ENCODE measurements around the gene IGFBP2.

Gene IGFBP2

GRCh38 chr2:216687111-216687510 lies 53.9 kb downstream of the IGFBP2 start:
- DNase-seq (ENCODE audit: low read depth) = no peak

DNA sequence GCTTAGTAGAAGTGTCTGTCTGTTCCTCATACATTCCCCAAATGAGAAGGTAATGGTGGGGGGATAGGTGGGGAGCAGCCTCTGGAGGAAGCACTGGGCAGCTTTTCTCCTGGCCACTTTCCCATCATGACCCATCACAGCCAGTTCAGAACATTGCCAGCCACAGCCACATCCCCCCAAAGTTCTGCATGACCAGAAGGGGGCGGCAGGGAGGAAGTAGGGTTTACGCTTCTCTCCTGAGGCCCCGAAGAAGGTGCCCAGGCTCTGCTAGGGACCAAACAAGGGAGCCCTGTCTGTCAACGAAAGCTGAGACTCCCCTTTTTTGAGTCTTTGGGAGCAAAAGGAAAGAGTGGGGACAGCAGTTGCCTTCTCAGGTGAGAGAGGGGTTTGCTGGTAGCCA lies 54.4 kb downstream of the IGFBP2 start:
- DNase-seq (ENCODE audit: low read depth) = no peak

- DNase-seq (ENCODE audit: low read depth) = no peak
Observed at GRCh38 chr2:216688731-216689340, 55.6 kb downstream of the IGFBP2 start.

GRCh38 chr2:216689397-216689796 lies 56.2 kb downstream of the IGFBP2 start:
- no peak for DNase-seq (ENCODE audit: low read depth)

- DNase-seq (ENCODE audit: low read depth) = no peak
Observed at GRCh38 chr2:216690456-216690852, 57.2 kb downstream of the IGFBP2 start.

DNA sequence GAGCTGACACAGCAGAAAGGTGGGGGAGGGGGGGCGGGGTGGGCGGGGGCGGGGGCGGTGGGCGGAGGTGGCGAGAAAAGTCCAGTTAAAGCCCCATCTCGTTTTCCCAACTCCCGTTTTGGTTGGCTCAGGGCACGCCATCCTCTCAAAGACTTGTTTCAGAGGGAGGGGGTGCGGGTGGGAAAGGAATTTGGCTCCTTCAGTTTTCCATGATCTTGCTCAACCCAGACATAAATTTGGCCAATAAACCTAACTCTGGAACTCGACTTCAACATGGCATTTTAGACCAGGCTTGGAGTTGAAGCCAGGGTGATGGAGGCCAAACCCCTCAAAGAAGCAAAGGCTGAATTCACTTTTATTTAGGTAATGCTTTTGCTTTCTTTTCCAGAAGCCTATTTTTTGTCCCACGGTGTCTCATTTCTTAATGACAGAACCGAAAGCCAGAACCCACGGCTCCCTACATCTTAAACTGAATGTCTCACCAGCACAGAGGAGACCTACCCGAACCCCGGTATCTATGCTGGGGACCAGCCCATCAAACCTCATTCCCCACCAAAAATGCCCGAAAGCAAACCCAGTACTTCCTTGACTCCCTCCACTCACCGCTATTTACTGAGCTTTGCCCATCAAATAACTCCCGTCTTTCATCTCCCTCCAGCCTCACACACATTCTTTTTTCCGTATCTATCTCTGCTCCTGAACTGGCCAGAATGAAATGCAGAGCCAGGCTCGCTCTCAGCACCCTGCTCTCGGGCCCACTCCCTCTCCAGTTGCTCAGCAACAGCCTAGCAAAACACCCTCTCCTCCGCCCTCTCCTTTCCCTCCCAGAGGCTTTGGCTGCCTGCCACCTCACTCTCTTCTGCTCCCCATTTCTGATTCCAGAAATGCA lies 57.9 kb downstream of the IGFBP2 start:
- no peak for DNase-seq (ENCODE audit: low read depth)

DNA sequence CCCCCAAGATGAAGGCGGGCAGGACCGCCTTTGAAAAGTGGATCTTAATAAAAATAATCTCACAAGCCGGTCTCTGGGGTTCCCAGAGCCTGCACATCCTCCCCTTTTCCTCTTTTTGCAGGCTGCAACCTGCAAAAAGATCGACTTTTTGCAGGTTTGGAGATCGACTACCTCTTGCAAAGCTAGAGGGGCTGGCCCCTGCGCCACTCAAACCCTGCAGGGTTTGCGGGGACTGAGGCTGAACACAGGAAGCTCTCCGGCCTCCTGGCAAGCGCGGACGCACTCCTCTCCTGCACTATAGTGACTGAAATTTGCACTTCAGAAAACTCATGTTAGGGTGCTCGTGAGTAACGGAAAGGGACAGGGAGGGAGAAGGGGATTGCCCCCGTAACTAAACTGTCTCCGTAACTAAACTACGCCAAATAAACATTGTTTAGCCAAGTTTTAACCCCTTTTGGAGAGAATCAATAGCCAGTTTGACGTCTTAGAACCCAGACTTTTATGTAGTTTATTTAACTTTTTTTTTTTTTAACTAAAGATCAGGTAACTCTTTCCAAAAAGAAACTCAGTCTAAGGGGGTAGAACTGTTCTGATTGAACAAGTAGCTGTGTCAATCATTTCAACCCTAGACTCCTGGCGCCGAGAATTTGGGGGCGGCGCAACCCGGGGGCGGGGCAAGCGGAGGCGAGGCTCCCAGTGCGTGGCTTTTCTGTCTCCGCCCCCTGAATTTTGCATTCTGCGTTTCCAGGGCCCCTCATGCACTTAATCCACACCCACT lies 59.6 kb downstream of the IGFBP2 start:
- DNase-seq (ENCODE audit: low read depth) = peak; percentile 62

DNA sequence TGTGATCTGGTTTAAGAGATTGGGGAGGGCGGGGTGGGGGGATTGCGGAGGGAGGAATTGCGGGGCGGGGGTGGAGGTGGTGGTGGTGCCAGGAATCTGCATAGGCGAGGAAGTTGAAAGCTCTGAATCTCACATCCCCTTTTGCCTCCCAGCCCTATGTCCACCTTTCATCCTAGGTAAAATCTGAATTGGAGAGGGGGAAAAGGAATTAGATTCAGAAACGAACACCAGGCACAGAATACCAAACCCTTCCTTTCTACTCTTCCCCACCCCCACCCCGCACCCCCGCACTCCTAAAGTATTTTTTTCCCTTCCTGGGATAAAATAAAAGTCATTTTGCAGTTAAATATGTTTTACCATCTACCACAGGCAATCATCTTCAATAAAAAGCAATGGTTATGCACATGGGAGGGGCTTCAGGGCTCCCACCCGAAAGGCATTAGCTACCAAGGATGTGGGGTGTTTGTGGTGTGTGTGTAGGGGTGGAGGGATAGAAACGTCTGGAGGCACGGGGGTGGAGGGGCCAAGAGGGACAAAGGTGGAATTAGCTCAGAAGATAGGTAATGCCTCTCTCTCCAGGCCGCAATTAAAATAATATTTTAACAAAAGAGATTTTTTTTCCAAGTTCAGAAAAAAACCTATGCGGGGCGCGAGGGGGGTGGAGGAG lies 60.3 kb downstream of the IGFBP2 start:
- DNase-seq (ENCODE audit: low read depth) = no peak

GRCh38 chr2:216694082-216694825 lies 61.0 kb downstream of the IGFBP2 start:
- DNase-seq (ENCODE audit: low read depth) = peak; percentile 16

DNA sequence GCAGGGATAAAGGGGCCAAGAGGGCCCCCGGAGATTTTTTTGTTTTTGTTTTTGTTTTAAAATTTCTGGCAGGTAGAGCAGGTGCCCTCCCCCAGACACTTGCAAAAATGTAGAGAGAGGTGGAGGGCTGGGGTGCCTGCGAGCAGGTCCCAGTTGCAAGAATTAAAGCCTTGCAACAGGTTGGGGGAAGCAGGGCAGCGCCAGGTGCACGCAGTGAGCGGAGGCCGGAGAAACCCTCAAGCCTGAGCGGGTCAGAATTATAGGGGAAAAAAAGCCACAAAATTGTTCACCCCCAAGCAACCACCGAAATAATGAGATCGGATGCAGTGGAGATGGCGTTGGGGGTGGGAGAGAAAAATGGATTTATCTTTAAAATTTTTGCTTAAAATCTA lies 61.6 kb downstream of the IGFBP2 start:
- no peak for DNase-seq (ENCODE audit: low read depth)

- no peak for DNase-seq (ENCODE audit: low read depth)
Observed at GRCh38 chr2:216695401-216695821, 62.2 kb downstream of the IGFBP2 start, which contains the start of gene IGFBP5. IGFBP5 (minus strand) TSS chr2:216695549; CDS start chr2:216694775, 774 bp downstream.

- DNase-seq (ENCODE audit: low read depth) = no peak
Observed at GRCh38 chr2:216696321-216696720, 63.1 kb downstream of the IGFBP2 start.

DNA sequence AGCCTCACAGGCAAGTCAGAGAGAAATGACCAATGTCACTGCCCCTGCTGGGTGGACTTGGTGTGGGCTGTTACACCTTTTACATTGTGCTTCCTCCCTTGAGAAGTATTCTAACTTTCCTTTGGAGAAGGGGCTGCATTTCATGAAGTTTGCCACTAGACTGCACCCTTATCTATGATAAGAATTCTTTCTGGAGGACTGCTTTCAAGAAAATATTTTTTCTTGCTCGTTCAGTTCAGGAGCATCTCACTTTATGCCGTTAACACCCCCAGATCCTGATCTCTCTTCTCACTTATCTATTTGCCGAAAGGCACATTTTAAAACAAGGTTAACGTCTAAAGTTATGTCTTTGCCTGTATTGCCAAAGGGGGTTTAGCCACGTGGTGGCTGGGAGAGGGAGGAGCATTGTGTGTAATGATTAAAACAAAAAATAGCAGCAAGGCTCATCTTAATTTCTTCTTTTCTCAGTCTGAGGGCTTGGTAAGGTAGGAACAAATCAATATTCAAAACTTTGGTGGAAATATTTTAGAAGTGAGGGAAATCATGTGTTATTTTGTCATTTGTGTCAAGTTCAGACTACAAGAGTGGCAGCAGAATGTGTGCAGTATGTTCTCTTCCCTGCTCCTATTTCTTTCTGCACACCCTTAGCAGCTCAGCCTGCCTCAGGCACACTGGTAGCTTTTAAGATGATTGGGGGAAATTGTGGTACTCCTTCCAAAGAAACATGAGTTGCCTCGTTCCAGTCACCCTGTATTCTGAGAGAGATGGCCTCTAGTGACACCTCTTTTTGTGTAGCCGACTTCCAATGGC lies 63.7 kb downstream of the IGFBP2 start:
- no peak for DNase-seq (ENCODE audit: low read depth)

DNA sequence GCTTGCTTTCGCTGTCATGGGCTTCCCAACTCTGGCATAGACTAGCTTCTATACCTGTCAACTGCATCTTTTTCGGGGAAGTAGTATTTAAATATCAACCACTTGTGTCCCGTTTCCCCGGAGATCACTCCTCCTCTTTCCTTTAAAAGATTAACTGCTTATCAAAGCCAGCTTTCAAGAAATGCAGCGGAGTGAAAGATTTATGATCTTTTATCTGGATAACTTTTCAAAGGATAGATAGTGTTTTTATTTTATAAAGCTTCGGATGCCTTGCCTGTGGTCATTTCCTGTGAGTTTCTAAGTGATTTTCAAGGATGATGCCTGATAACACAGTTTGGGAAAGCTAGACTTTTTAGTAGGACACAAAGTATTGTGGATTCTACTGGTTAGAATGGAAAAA lies 65.1 kb downstream of the IGFBP2 start:
- DNase-seq (ENCODE audit: low read depth) = no peak

GRCh38 chr2:216698895-216699294 lies 65.7 kb downstream of the IGFBP2 start:
- no peak for DNase-seq (ENCODE audit: low read depth)

DNA sequence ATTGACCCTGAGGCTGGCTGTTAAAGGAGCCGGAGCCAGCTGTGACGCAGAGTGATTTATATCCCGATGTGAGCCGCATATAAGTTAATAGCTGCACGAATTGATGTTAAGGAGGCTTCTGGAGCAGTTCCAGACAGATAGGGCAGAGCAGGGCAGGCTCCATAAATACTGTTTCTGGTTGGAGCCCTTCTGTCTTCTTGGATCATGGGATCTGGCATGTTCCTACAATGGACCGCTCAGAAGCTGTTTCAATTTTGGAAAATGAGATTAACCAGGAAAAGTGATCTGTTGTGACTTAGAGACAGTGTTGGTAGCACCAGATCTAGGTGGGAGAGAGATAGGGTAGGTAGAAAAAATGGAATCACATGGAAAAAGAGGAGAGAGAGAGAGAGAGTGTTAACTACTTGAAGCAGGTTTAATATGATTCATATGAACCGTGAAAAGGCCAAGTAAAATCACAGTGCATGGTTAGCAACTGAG lies 66.9 kb downstream of the IGFBP2 start:
- no peak for DNase-seq (ENCODE audit: low read depth)

- DNase-seq (ENCODE audit: low read depth) = no peak
Observed at GRCh38 chr2:216700781-216701180, 67.6 kb downstream of the IGFBP2 start.

DNA sequence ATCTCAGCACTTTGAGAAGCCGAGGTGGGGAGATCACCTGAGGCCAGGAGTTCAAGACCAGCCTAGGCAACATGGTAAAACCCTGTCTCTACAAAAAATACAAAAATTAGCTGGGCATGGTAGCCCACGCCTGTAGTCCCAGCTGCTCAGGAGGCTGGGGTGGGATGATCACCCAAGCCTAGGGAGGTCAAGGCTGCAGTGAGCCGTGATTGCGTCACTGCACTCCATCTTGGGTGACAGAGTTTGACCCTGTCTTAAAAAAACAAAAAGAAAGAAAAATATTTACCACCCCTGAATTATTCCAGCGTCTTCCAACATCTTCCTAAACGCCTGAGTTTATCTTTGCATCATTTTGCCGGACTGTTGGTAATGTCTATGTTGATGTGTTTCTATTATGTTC lies 68.3 kb downstream of the IGFBP2 start:
- DNase-seq (ENCODE audit: low read depth) = no peak

- DNase-seq (ENCODE audit: low read depth) = no peak
Observed at GRCh38 chr2:216702756-216703155, 69.5 kb downstream of the IGFBP2 start.

- DNase-seq (ENCODE audit: low read depth) = no peak
Observed at GRCh38 chr2:216710551-216711301, 77.5 kb downstream of the IGFBP2 start.
